Transverse colon (tissue), 3 donors: ENCODE measurements around the gene PLEKHA7.

Experiments used
- CTCF ChIP-seq, 5 experiments: fragments of 200-600 bp in 3 of 5; fragments of 450-650 bp in 2 of 5; sonication (generic) in 3 of 5; IDR thresholded peaks; 1 replicate in 2 of 5; 2 replicates in 3 of 5; pipeline ENCODE4 v1.5.1; 2016 to 2017; ENCODE audit warnings: antibody characterized with exemption in 5 of 5, inconsistent platforms in 3 of 5, mild to moderate bottlenecking in 2 of 5, moderate library complexity in 1 of 5
- EP300 ChIP-seq: sonication (generic); formaldehyde crosslinking; IDR thresholded peaks from one replicate; pipeline ENCODE4 v1.6.1; 2017; ENCODE audit warnings: antibody characterized with exemption, low read depth

DNA sequence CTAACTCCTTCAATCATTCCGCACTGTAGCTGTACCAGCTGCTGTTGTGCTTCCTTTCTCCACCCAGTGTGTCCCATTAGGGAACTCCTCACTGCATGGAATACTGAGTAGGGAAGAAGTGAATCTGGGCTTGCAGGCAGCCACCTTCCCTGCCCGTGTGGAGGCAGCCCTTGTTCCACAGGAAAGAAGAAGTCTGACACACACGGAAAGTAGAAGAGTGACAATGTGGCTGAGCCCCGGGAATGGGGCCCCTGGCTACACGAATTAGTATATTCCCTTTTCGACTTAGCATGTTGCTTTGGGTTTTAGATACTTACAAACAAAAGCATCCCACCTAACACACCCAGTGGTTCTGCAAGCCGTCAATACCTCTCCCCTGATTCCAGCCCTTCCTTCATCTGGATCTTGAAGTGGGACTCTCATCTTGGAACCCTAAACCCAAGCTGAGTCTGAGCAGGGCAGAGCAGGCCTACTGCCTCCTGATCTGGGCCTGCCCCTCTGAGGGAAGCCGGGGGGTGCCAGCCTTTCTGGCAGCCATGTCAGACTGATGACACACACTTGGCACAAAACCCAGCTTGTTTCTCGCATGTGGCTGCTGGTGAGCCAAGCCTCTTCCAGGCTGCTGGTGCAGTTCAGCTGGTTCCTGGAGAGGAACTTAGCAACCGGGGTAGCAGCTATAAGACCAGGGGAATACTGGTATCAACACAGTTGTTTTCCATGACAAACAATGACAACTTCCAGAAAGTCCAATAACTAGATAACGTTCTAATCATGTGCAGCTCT, 204.1 kb downstream of the PLEKHA7 start:
- TF ChIP-seq CTCF (IDR thresholded peaks at IDR 0.05) = no peak
- no peak for TF ChIP-seq EP300
